DMS114 treated with DMSO at 0.1 percent for 48 hours (cell line): ENCODE measurements around the gene WBP2.
A peak's percentile ranks its signal among the peaks of the same experiment; 100 is the strongest.

ENCODE experiments used
- DNase-seq: peaks from one replicate; lab custom pipeline; 2025; ENCODE audit not compliant: unreplicated experiment; lab: John Stamatoyannopoulos, UW

WBP2 gene

GRCh38 chr17:75830164-75831031 lies 24.7 kb downstream of the WBP2 start:
- no peak for DNase-seq

GRCh38 chr17:75829747-75830146 lies 25.4 kb downstream of the WBP2 start:
- no peak for DNase-seq

- no peak for DNase-seq
Measured at GRCh38 chr17:75828741-75829140, 26.4 kb downstream of the WBP2 start.

GRCh38 chr17:75828076-75828400 lies 27.1 kb downstream of the WBP2 start:
- no peak for DNase-seq

GRCh38 chr17:75827308-75828075 lies 27.6 kb downstream of the WBP2 start:
- peak; percentile 23 for DNase-seq

- no peak for DNase-seq
Measured at GRCh38 chr17:75826561-75827307, 28.4 kb downstream of the WBP2 start.

GRCh38 chr17:75825748-75826370 lies 29.3 kb downstream of the WBP2 start:
- DNase-seq = no peak

- no peak for DNase-seq
Measured at GRCh38 chr17:75825149-75825552, 30.0 kb downstream of the WBP2 start.

GRCh38 chr17:75824666-75825065 lies 30.5 kb downstream of the WBP2 start:
- no peak for DNase-seq

GRCh38 chr17:75824050-75824552 lies 31.0 kb downstream of the WBP2 start:
- no peak for DNase-seq

GRCh38 chr17:75823257-75824041 lies 31.7 kb downstream of the WBP2 start:
- no peak for DNase-seq

GRCh38 chr17:75822800-75823166 lies 32.4 kb downstream of the WBP2 start:
- DNase-seq = no peak

GRCh38 chr17:75822119-75822799 lies 32.9 kb downstream of the WBP2 start:
- no peak for DNase-seq

- DNase-seq = no peak
Measured at GRCh38 chr17:75821552-75821951, 33.6 kb downstream of the WBP2 start.

- no peak for DNase-seq
Measured at GRCh38 chr17:75820094-75821080, 34.7 kb downstream of the WBP2 start.

- DNase-seq = no peak
Measured at GRCh38 chr17:75819678-75820077, 35.5 kb downstream of the WBP2 start.

GRCh38 chr17:75819116-75819515 lies 36.0 kb downstream of the WBP2 start:
- DNase-seq = no peak

GRCh38 chr17:75818326-75818885 lies 36.7 kb downstream of the WBP2 start:
- no peak for DNase-seq
